K562 (cell line): Measurements from ENCODE around the gene WDCP. TPM values are rescaled to one million over a fixed set of nuclear protein-coding genes. Genes with fewer than 3 reads are reported as not detected.

Experiments used
- GABPA ChIP-seq: fragments of 200-800 bp; sonication (Bioruptor generic); conservative IDR thresholded peaks from 2 replicates; pipeline ENCODE4 v1.6.1; 2016; ENCODE audit warnings: low read depth, missing genetic modification characterization, missing compliant biosample characterization
- JUN ChIP-seq, 2 experiments: sonication (generic) in 1 of 2; formaldehyde crosslinking in 1 of 2; IDR thresholded peaks; 2 replicates each; pipeline versions ENCODE4 v1.6.1 to v1.8.0; 2012 to 2022; ENCODE audit warnings: borderline replicate concordance in 2 of 2, mild to moderate bottlenecking in 2 of 2, improper control_type of control experiment in 1 of 2, low read depth in 1 of 2, low read length in 1 of 2, missing genetic modification reagents in 1 of 2
- POLR2AphosphoS2 ChIP-seq: IDR thresholded peaks from 2 replicates; pipeline ENCODE4 v1.6.1; 2012; ENCODE audit warnings: low read length, improper control_type of control experiment
- RHOXF2B ChIP-seq: fragments of 250-450 bp; sonication (Bioruptor Pico); conservative IDR thresholded peaks from 2 replicates; pipeline ENCODE4 v1.5.1; 2021
- TARDBP ChIP-seq: fragments of 450-650 bp; IDR thresholded peaks from 2 replicates; pipeline ENCODE4 v1.6.1; 2016
- ZKSCAN1 ChIP-seq: fragments of 150-350 bp; IDR thresholded peaks from 2 replicates; pipeline ENCODE4 v1.6.1; 2016; ENCODE audit warnings: low read depth, low read length
- ZNF12 ChIP-seq: sonication (generic); formaldehyde crosslinking; IDR thresholded peaks from 2 replicates; pipeline ENCODE4 v1.4.0; 2020; ENCODE audit warnings: mild to moderate bottlenecking, missing genetic modification reagents
- ZNF133 ChIP-seq: fragments of 250-450 bp; sonication (Bioruptor Pico); IDR thresholded peaks from 2 replicates; pipeline ENCODE4 v1.4.0; 2020; ENCODE audit warnings: mild to moderate bottlenecking
- ZNF23 ChIP-seq: fragments of 250-450 bp; sonication (Bioruptor Pico); IDR thresholded peaks from 2 replicates; pipeline ENCODE4 v1.4.0; 2020; ENCODE audit warnings: mild to moderate bottlenecking
- ZNF511 ChIP-seq: sonication (generic); formaldehyde crosslinking; IDR thresholded peaks from 2 replicates; pipeline ENCODE4 v1.8.0; 2022; ENCODE audit warnings: mild to moderate bottlenecking, missing genetic modification reagents
- ZZZ3 ChIP-seq: fragments of 450-650 bp; IDR thresholded peaks from 2 replicates; pipeline ENCODE4 v1.6.1; 2016; ENCODE audit warnings: antibody characterized with exemption, mild to moderate bottlenecking, moderate library complexity
- polyA plus RNA-seq, 8 experiments: library from polyadenylated mRNA; depleted of rRNA in 4 of 8; stranded (reverse) in 5 of 8; unstranded in 3 of 8; fragments of >200 nt; fragmentation: Nextera tagmentation in 2 of 8; fragmentation: Illumina TruSeq in 1 of 8; extraction: Ambion mirVana in 2 of 8; extraction: Trizol in 1 of 8; gene quantifications; 2 replicates each; pipeline versions ENCODE4 v1.2.1 to v1.2.3, GENCODE V29; 2011 to 2014; ENCODE audit warnings: inconsistent platforms in 1 of 8, missing spikeins in 1 of 8
- total RNA-seq, 7 experiments: library from RNA; depleted of rRNA in 6 of 7; stranded (reverse); fragments of >200 nt in 6 of 7; fragmentation: Illumina TruSeq in 2 of 7; extraction: Trizol in 2 of 7; gene quantifications; 2 replicates each; pipeline versions ENCODE4 v1.2.1 to v1.2.3, GENCODE V29; 2011 to 2021; ENCODE audit warnings: low replicate concordance in 1 of 7
- TF ChIP-seq, protein P1 (sequence below), 2 experiments: fragments of 450-650 bp; IDR thresholded peaks; 2 replicates each; pipeline ENCODE4 v1.6.1; 2018; ENCODE audit warnings: mild to moderate bottlenecking in 2 of 2, low read depth in 1 of 2; ENCODE audit not compliant: partially characterized antibody in 2 of 2
- TF ChIP-seq, protein P2 (sequence below): fragments of 450-650 bp; formaldehyde crosslinking; IDR thresholded peaks from 2 replicates; pipeline ENCODE4 v1.4.0; 2020; ENCODE audit warnings: mild to moderate bottlenecking, mixed read lengths
- TF ChIP-seq, protein P3 (sequence below): fragments of 450-650 bp; IDR thresholded peaks from 2 replicates; pipeline ENCODE4 v1.7.1; 2018; ENCODE audit warnings: mild to moderate bottlenecking, low read depth; ENCODE audit not compliant: partially characterized antibody
- TF ChIP-seq, protein P4 (sequence below): fragments of 250-450 bp; sonication (Bioruptor Pico); IDR thresholded peaks from 2 replicates; pipeline ENCODE4 v1.8.0; 2022; ENCODE audit warnings: inconsistent platforms, mild to moderate bottlenecking, moderate library complexity, borderline replicate concordance

Gene WDCP
- total and polyA plus RNA-seq, 9 of the 15 experiments (the other 6 are each of a cell fraction or from before 2014, with no cell fraction given), result 10.1 to 41.4 (median 21.8) TPM

- TF ChIP-seq, protein P1, sequence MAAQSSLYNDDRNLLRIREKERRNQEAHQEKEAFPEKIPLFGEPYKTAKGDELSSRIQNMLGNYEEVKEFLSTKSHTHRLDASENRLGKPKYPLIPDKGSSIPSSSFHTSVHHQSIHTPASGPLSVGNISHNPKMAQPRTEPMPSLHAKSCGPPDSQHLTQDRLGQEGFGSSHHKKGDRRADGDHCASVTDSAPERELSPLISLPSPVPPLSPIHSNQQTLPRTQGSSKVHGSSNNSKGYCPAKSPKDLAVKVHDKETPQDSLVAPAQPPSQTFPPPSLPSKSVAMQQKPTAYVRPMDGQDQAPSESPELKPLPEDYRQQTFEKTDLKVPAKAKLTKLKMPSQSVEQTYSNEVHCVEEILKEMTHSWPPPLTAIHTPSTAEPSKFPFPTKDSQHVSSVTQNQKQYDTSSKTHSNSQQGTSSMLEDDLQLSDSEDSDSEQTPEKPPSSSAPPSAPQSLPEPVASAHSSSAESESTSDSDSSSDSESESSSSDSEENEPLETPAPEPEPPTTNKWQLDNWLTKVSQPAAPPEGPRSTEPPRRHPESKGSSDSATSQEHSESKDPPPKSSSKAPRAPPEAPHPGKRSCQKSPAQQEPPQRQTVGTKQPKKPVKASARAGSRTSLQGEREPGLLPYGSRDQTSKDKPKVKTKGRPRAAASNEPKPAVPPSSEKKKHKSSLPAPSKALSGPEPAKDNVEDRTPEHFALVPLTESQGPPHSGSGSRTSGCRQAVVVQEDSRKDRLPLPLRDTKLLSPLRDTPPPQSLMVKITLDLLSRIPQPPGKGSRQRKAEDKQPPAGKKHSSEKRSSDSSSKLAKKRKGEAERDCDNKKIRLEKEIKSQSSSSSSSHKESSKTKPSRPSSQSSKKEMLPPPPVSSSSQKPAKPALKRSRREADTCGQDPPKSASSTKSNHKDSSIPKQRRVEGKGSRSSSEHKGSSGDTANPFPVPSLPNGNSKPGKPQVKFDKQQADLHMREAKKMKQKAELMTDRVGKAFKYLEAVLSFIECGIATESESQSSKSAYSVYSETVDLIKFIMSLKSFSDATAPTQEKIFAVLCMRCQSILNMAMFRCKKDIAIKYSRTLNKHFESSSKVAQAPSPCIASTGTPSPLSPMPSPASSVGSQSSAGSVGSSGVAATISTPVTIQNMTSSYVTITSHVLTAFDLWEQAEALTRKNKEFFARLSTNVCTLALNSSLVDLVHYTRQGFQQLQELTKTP (IDR thresholded peaks at IDR 0.05; ENCODE audit: low read depth in 1 of 2, partially characterized antibody in 2 of 2), result peak; percentile 48 to 89
- TF ChIP-seq ZNF511 (CRISPR knock-in tag) (no peak; the same call in 1 of the 2 replicates), ZKSCAN1 (peak; percentile 76; the same call in 1 of the 2 replicates), JUN (IDR thresholded peaks at IDR 0.05; ENCODE audit: borderline replicate concordance, low read depth, low read length) (peak; percentile 82), JUN (CRISPR knock-in tag; IDR thresholded peaks at IDR 0.05; ENCODE audit: borderline replicate concordance) (no peak), POLR2AphosphoS2 (peak; percentile 70; the same call in 1 of the 2 replicates), TARDBP (peak; percentile 65), RHOXF2B (CRISPR knock-in tag) (no peak), ZZZ3 (peak; percentile 75; the same call in 1 of the 2 replicates), GABPA (tag) (peak; percentile 100), ZNF12 (CRISPR knock-in tag) (no peak), ZNF23 (CRISPR knock-in tag) (no peak), ZNF133 (CRISPR knock-in tag) (no peak)
- TF ChIP-seq, protein P2, sequence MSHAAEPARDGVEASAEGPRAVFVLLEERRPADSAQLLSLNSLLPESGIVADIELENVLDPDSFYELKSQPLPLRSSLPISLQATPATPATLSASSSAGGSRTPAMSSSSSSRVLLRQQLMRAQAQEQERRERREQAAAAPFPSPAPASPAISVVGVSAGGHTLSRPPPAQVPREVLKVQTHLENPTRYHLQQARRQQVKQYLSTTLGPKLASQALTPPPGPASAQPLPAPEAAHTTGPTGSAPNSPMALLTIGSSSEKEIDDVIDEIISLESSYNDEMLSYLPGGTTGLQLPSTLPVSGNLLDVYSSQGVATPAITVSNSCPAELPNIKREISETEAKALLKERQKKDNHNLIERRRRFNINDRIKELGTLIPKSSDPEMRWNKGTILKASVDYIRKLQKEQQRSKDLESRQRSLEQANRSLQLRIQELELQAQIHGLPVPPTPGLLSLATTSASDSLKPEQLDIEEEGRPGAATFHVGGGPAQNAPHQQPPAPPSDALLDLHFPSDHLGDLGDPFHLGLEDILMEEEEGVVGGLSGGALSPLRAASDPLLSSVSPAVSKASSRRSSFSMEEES, result no peak
- TF ChIP-seq, protein P3, sequence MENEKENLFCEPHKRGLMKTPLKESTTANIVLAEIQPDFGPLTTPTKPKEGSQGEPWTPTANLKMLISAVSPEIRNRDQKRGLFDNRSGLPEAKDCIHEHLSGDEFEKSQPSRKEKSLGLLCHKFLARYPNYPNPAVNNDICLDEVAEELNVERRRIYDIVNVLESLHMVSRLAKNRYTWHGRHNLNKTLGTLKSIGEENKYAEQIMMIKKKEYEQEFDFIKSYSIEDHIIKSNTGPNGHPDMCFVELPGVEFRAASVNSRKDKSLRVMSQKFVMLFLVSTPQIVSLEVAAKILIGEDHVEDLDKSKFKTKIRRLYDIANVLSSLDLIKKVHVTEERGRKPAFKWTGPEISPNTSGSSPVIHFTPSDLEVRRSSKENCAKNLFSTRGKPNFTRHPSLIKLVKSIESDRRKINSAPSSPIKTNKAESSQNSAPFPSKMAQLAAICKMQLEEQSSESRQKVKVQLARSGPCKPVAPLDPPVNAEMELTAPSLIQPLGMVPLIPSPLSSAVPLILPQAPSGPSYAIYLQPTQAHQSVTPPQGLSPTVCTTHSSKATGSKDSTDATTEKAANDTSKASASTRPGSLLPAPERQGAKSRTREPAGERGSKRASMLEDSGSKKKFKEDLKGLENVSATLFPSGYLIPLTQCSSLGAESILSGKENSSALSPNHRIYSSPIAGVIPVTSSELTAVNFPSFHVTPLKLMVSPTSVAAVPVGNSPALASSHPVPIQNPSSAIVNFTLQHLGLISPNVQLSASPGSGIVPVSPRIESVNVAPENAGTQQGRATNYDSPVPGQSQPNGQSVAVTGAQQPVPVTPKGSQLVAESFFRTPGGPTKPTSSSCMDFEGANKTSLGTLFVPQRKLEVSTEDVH, result peak; percentile 96
- TF ChIP-seq, protein P4, sequence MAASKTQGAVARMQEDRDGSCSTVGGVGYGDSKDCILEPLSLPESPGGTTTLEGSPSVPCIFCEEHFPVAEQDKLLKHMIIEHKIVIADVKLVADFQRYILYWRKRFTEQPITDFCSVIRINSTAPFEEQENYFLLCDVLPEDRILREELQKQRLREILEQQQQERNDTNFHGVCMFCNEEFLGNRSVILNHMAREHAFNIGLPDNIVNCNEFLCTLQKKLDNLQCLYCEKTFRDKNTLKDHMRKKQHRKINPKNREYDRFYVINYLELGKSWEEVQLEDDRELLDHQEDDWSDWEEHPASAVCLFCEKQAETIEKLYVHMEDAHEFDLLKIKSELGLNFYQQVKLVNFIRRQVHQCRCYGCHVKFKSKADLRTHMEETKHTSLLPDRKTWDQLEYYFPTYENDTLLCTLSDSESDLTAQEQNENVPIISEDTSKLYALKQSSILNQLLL (CRISPR knock-in tag), result no peak
These were observed 29.0 kb upstream of the WDCP start, which contains the start of gene SF3B6 (continued) for GRCh38 chr2:24075915-24076848.
